HG03469 (cell line): ENCODE measurements around the gene CEBPG.

Experiments
- ATAC-seq: cut with Tn5 transposase; IDR thresholded peaks from one replicate; pipeline ENCODE4 v1.9.1; 2021; ENCODE audit warnings: mild to moderate bottlenecking, moderate library complexity, moderate number of reproducible peaks; ENCODE audit not compliant: unreplicated experiment

Gene CEBPG

GRCh38 chr19:33414667-33415605 lies 41.4 kb downstream of the CEBPG start:
- no peak for ATAC-seq

- no peak for ATAC-seq
These were observed 43.1 kb downstream of the CEBPG start for GRCh38 chr19:33416307-33417215.

- no peak for ATAC-seq
These were observed 44.2 kb downstream of the CEBPG start for GRCh38 chr19:33417751-33418150.

GRCh38 chr19:33418461-33418860 lies 45.0 kb downstream of the CEBPG start:
- ATAC-seq, result no peak

- ATAC-seq, result no peak
These were observed 45.6 kb downstream of the CEBPG start for GRCh38 chr19:33418871-33419787.

GRCh38 chr19:33419788-33420130 lies 46.2 kb downstream of the CEBPG start:
- no peak for ATAC-seq

- ATAC-seq, result no peak
These were observed 47.3 kb downstream of the CEBPG start for GRCh38 chr19:33420821-33421220.

- ATAC-seq, result no peak
These were observed 47.9 kb downstream of the CEBPG start for GRCh38 chr19:33421368-33421767.

GRCh38 chr19:33422369-33423180 lies 49.1 kb downstream of the CEBPG start:
- no peak for ATAC-seq

- no peak for ATAC-seq
These were observed 50.7 kb downstream of the CEBPG start for GRCh38 chr19:33424181-33424580.

GRCh38 chr19:33426621-33427361 lies 53.3 kb downstream of the CEBPG start:
- ATAC-seq, result no peak

- no peak for ATAC-seq
These were observed 54.5 kb downstream of the CEBPG start for GRCh38 chr19:33427801-33428626.

- no peak for ATAC-seq
These were observed 55.2 kb downstream of the CEBPG start for GRCh38 chr19:33428627-33429125.

GRCh38 chr19:33429891-33430673 lies 56.6 kb downstream of the CEBPG start:
- no peak for ATAC-seq

GRCh38 chr19:33430674-33431277 lies 57.3 kb downstream of the CEBPG start:
- ATAC-seq, result no peak

GRCh38 chr19:33432015-33432414 lies 58.5 kb downstream of the CEBPG start:
- no peak for ATAC-seq
